Activated T-cell treated with anti-CD3 and anti-CD28 coated beads, Interleukin-2, amount 50 U/mL, for 48 hours (primary cell): ENCODE measurements around the gene TRAF3IP3.

Source experiments
- DNase-seq, 2 experiments: peaks; one replicate each; pipeline ENCODE4 v3.0.0-alpha.2; 2020

TRAF3IP3 gene

GRCh38 chr1:209738270-209738669 lies 17.6 kb upstream of the TRAF3IP3 start:
- no peak for DNase-seq

- no peak for DNase-seq
These were observed 14.7 kb upstream of the TRAF3IP3 start for GRCh38 chr1:209741193-209741592.

GRCh38 chr1:209741889-209742288 lies 14.0 kb upstream of the TRAF3IP3 start:
- no peak for DNase-seq

- no peak for DNase-seq
These were observed 13.3 kb upstream of the TRAF3IP3 start for GRCh38 chr1:209742409-209743144.

GRCh38 chr1:209743145-209743482 lies 12.7 kb upstream of the TRAF3IP3 start:
- no peak for DNase-seq

GRCh38 chr1:209746451-209747165 lies 9.2 kb upstream of the TRAF3IP3 start:
- DNase-seq: no peak

GRCh38 chr1:209747580-209748262 lies 8.1 kb upstream of the TRAF3IP3 start:
- peak; percentile 97 to 98 for DNase-seq

- DNase-seq: no peak
These were observed 7.2 kb upstream of the TRAF3IP3 start for GRCh38 chr1:209748620-209749019.

- DNase-seq: no peak
These were observed 6.6 kb upstream of the TRAF3IP3 start for GRCh38 chr1:209749205-209749604.

GRCh38 chr1:209749670-209750323 lies 6.1 kb upstream of the TRAF3IP3 start:
- DNase-seq: no peak

GRCh38 chr1:209751627-209752231 lies 4.1 kb upstream of the TRAF3IP3 start:
- DNase-seq: peak; percentile 82 to 83

GRCh38 chr1:209752890-209753289 lies 3.0 kb upstream of the TRAF3IP3 start:
- no peak for DNase-seq

GRCh38 chr1:209755256-209755655 lies 597 bp upstream of the TRAF3IP3 start:
- DNase-seq: no peak

GRCh38 chr1:209756615-209757445 lies 977 bp downstream of the TRAF3IP3 start:
- DNase-seq: peak; percentile 65 to 71

- DNase-seq: no peak
These were observed 2.5 kb downstream of the TRAF3IP3 start for GRCh38 chr1:209758400-209758799.

GRCh38 chr1:209759829-209760359 lies 4.0 kb downstream of the TRAF3IP3 start:
- no peak for DNase-seq

GRCh38 chr1:209761011-209761635 lies 5.3 kb downstream of the TRAF3IP3 start:
- no peak for DNase-seq

- DNase-seq: no peak
These were observed 10.2 kb downstream of the TRAF3IP3 start for GRCh38 chr1:209766051-209766450.

GRCh38 chr1:209767096-209767495 lies 11.2 kb downstream of the TRAF3IP3 start:
- DNase-seq: no peak

- DNase-seq: no peak
These were observed 11.9 kb downstream of the TRAF3IP3 start for GRCh38 chr1:209767706-209768105.

- DNase-seq: peak; percentile 83 to 89
These were observed 12.5 kb downstream of the TRAF3IP3 start for GRCh38 chr1:209768354-209768774.
